Activated naive CD8-positive, alpha-beta T cell treated with anti-CD3 and anti-CD28 coated beads, Interleukin-2, amount 50 U/mL, for 16 hours (primary cell): ENCODE results near the gene AP1M1.

Experiments
- DNase-seq: peaks from one replicate; pipeline ENCODE4 v3.0.0-alpha.2; 2020; ENCODE audit warnings: low read depth, low spot score

The AP1M1 gene

DNA sequence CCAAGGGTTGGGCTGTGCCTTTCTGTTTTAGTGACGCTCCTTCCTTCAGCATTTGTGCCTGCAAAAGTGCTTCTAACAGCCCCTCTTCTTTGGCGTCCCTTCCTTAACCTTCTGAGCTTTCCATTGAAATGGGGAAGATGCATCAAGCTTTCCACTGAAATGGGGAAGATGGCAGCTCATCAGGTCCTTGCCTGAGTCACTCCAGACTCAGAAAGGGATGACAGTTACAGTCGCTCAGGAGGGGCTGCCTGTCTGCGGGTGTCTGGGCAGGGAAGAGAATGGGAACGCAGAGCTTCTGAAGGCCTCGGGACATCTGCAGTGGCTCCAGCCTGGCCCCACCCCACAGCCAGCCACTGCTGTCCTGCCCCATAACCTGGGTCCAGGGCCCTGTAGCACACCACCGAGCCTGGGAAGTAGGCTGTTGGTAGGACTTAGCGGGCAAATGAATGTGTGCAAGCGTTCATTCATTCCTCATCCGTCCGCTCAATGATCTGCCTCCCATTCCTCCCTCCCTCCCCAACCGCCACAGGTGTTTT, 9.8 kb downstream of the AP1M1 start:
- no peak for DNase-seq

DNA sequence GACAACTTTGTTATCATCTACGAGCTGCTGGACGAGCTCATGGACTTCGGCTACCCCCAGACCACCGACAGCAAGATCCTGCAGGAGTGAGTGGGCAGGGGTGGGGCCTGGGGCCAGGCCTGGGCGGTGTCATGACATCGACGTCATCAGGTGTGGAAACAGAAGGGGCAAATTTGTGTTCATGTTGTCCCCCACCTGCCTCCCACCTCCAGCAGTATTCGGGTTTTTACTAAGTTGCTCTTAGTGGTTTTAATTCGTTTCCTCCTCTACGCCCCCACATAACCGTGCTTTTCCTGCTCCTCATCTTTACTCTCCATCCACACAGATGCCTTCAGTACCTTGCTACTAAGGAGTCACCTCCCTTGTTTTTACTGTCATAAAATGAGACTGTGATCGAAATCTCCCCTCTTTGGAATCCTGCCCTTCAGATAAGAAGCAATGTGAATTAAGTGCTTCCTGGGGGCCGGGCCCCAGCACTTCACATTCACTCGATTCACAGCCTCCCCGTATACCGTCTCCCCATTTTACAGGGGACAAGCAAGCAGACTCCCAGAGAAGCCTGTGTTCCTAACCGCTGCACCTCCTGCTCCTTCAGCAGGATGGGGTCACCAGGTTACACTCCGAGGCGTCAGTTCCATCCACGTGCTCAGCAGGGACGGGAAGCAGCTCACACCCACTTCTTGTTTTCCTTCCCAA, 10.5 kb downstream of the AP1M1 start:
- DNase-seq, result no peak

- DNase-seq, result no peak
Measured at GRCh38 chr19:16208847-16209665, 11.3 kb downstream of the AP1M1 start.

- DNase-seq, result no peak
Measured at GRCh38 chr19:16210168-16210567, 12.5 kb downstream of the AP1M1 start.

DNA sequence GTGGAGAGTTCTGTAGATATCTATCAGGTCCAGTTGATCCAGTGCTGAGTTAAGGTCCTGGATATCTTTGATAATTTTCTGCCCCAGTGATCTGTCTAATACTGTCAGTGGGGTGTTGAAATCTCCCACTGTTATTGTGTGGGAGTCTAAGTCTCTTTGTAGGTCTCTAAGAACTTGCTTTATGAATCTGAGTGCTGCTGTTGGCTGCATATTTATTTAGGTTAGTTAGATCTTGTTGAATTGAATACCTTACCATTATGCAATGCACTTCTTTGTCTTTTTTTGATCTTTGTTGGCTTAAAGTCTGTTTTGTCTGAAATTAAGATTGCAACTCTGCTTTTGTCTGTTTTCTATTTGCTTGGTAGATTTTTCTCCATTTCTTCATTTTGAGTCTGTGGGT, 15.4 kb downstream of the AP1M1 start:
- DNase-seq, result no peak

DNA sequence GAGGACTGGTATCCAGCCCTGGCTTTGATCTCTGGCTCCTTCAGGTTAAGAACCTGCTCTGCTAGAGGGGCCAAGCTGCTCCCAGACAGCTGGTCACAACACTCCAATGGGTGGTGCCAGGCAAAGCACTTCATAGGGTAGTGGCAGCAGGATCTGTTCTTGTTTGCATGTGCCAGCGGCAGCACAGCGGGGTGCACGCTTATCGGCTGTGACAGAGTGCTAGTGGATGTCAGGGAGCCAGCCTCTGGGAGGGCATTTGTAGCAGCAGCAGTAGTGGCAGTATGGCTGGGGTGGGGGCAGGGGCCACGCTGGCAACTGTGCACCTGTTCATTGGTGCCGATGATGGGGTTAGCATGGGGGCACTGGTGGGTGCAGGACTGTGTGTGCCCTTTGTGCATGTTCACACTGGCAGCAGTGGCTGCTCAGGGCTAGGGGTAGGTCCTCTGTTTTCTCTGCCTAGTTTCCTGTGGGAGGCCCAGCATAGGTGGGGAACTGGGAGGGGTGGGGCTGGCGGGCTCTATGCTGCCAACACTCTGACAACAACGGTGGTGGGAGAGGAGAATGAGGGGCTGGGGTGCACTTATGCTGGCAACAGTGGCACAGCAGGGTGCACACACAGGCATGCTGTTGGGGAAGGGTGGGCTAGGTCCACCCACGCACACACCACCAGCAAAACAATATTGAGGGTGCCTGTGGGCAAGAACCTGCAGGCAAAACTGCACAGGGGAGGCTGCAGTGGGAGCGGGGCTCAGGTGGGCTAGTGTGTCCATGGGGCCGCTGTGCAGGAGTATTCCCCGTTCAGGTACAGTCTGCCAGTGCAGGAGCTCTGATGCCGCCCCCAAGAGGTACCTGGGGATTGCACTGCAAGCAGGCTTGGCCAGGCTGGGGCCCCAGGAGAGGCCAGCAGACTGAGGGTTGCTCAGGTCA, 19.3 kb downstream of the AP1M1 start:
- no peak for DNase-seq

DNA sequence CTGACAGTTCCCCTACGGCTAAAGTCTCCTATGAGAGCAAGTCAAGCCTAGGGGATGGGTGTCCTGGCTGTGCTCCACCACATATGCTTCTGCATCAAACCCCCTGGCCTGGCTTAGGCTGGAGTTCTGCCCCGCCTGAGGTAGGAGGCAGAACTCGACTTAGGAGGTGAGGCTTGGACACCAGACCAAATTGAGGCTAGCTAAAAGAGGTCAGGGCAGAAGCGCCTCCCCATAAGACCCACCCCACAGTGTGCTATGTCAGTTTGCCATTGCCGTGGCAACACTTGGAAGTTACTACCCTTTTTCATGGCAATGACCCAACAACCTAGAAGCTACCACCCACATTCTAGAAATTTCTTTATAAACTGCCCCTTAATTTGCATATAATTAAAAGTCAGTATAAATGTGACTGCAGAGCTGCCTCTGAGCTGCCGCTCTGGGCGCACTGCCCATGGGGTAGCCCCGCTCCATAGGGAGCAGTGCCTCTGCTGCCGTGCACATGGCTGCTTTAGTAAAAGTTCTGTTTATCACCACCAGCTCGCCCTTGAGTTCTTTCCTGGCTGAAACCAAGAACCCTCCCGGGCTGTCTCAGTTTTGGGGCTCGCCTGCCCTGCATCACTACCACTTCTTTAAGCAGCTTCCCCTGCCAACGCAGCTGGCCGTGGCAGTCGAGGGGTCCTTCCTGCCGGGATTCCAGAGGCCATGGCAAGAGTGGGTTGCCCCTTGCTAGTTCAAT, 20.2 kb downstream of the AP1M1 start:
- DNase-seq, result no peak

- no peak for DNase-seq
Measured at GRCh38 chr19:16218851-16219250, 21.1 kb downstream of the AP1M1 start.

GRCh38 chr19:16222806-16223205, 25.1 kb downstream of the AP1M1 start:
- no peak for DNase-seq

DNA sequence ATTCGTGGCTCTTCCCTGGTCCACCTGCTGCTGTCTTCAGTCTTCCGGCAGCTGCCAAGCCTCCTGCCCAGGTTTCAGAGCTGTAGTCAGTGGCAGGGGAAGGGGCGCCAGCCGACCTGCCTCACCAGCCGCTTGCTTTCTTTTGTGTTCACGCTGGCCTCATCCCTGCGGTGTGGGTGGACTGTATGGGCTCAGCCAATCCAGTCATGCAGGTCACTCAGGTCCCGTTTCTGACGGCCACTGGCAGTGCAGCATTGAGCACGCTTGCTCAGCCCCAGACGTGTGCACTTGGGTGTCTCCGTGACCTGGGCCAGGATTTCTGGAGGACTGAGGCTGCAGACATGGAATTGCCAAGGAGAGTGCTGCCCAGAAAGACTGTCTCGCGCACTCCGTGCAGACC, 26.0 kb downstream of the AP1M1 start:
- DNase-seq, result no peak

GRCh38 chr19:16224293-16225045, 26.8 kb downstream of the AP1M1 start:
- DNase-seq, result no peak

DNA sequence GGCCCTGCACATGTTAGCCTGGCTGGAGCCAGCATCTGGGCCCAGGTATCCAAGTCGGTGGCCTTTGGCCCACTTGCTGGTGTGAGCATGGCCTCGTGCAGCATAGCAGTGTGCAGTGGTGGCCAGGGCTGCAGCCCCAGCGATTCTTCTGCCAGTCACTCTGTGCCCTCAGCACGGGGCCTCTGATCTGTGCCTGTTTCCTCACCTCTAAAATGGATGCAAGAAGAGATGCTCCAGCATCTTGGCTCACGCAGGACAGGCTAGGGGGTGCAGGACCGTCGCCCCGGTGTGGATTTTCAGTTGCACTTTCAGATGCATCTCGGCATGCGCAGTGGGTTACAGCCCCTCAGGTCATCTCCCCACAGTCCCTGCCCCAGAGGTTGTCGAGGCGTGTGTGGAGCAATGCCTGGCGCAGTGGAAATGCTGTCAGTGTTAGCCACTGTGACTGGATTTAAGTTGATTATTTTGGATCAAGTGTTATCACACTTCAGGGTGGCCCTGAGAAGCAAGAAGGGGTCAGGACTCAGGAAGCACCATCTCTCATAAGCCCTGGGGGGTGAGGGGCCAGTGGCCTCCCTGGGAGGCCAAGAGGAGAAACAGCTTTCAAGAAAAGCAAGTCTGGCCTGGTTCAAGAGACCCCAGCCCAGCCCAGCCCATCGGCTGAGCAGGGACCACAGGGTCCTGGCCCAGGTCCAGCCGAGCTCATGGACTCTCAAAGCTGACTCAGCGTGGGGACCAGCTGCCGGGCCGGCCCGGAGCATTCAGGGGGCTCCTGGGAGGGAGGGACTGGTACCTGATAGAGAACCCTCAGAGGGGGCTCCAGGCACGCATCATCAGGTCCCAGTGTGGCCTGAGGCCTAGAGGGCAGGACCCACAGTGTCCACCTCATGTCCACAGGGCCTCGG, 27.8 kb downstream of the AP1M1 start:
- DNase-seq, result no peak

DNA sequence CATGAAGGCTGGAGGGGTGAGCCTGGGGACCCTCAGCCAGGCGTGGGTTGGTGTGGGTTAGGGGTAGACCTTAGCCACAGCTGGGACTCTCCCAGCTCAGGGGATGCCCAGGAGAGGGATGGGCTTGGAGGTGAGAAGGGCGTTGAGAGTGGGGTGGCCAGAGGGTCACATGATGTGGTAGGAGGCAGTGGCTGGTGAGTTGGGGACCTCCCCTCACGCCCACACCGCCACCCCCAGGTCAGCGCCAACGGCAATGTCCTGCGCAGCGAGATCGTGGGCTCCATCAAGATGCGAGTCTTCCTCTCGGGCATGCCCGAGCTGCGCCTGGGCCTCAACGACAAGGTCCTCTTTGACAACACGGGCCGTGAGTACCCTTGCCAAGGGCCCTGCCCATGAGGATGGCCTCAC, 28.5 kb downstream of the AP1M1 start:
- no peak for DNase-seq

DNA sequence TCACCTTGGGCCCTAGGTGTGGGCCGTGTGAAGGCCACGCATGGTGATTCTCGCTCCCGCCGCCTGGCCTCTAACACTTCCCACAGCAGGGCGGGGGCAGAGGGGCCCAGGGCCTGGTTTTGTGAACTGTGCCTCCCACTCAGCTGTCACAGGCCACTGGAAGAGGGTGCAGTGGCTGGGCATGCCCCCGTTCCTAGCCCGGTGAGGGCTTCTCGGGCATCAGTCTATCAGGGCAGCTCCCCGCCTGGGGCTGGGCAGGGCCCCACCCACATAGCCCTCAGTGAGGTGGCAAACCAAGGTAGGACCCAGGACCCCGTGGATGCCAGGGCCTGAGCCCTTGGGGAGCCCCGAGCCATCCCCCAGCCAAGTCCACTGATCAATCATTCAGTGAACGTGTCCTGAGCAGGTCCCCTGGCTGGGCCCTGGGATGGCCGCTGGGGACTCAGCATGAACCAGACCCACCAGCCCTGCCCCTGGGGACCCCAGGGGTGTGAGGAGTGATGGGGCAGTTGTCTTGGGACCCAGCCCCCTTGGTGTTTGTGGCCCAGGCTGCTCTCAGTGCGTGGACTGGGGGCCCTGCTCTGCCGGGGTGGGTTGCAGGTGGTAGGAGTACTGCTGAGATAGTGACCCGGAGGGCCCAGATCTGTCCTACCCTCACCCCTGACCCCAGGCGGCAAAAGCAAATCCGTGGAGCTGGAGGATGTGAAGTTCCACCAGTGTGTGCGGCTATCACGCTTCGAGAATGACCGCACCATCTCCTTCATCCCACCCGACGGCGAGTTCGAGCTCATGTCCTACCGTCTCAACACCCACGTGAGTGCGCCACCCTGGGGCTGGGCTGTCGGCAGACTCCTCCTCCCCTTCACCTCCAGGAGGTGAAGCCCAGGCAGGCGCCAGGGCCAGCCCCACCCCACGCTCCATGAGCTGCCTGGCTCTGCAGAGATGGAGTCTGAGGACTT, 29.4 kb downstream of the AP1M1 start:
- no peak for DNase-seq

DNA sequence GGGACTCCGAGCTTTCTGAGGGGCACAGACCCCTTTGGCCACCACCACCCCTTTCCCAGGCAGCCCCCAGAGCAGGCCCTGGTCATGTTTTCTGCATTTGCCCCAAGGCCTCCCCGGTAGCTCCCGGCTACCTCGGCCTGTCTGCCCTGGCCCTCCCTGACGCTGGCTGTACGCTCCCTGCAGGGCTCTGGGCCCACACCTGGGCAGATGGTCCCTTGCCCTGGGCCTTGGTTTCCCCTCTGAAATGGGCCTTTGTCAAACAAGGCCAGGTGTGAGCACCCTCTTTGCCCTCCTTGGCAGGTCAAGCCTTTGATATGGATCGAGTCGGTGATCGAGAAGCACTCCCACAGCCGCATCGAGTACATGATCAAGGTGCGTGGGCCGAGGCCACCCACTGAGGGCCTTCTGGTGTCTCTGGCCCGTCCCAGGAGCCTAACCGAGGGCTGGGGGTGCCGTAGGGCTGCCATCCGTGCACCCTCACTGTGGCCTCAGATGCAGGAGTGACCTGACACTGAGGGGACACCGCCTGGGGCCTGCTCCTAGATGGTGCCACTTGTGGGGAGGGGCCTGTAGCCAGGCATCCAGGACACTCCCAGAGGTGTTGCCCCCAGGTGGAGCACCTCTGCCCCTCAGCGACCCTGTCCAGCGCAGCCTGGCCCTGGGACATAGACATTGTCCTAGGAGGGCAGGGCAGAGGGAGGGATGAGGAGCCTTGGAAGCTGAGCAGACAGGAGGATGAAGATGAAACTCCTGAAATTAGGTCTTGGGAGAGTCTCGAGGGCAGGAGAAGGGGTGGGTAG, 30.3 kb downstream of the AP1M1 start:
- no peak for DNase-seq

GRCh38 chr19:16228637-16229321, 31.1 kb downstream of the AP1M1 start:
- DNase-seq, result no peak

- DNase-seq, result no peak
Measured at GRCh38 chr19:16229322-16229641, 31.6 kb downstream of the AP1M1 start.
